Gastroesophageal sphincter (tissue), 4 donors: Measurements from ENCODE around the gene KCMF1. TPM values are rescaled to one million over a fixed set of nuclear protein-coding genes. Genes with fewer than 3 reads are reported as not detected.
A peak's percentile ranks its signal among the peaks of the same experiment; 100 is the strongest.

Experiments used
- ATAC-seq: fragments of 150-250 bp; one replicate; pipeline ENCODE4 v1.9.1; 2016; ENCODE audit warnings: mild to moderate bottlenecking, moderate library complexity
- H3K27ac ChIP-seq, 4 donors: fragments of 200-600 bp; sonication (generic) in 3 of 4; 1 replicate in 3 of 4; 2 replicates in 1 of 4; pipeline ENCODE4 v1.5.1; 2016 to 2019
- H3K27me3 ChIP-seq: fragments of 200-600 bp; sonication (generic); one replicate; pipeline ENCODE4 v1.5.1; 2019
- H3K36me3 ChIP-seq, 2 donors: fragments of 200-600 bp; sonication (generic); one replicate each; pipeline ENCODE4 v1.5.1; 2019; ENCODE audit warnings: control low read depth in 1 of 2
- H3K4me1 ChIP-seq, 3 donors: fragments of 200-600 bp; sonication (generic); 1 replicate in 2 of 3; 2 replicates in 1 of 3; pipeline ENCODE4 v1.5.1; 2016 to 2019; ENCODE audit warnings: control low read depth in 2 of 3
- H3K4me3 ChIP-seq, 2 donors: fragments of 200-600 bp; sonication (generic); one replicate each; pipeline ENCODE4 v1.5.1; 2019; ENCODE audit warnings: mild to moderate bottlenecking in 1 of 2, moderate library complexity in 1 of 2
- H3K9me3 ChIP-seq, 3 donors: fragments of 200-600 bp; sonication (generic); one replicate each; pipeline ENCODE4 v1.5.1; 2017 to 2019; ENCODE audit warnings: control low read depth in 2 of 3
- EP300 ChIP-seq: sonication (generic); formaldehyde crosslinking; IDR thresholded peaks from one replicate; pipeline ENCODE4 v1.6.1; 2017; ENCODE audit warnings: antibody characterized with exemption, mild to moderate bottlenecking
- POLR2A ChIP-seq, 2 donors: fragments of 450-650 bp; IDR thresholded peaks; one replicate each; pipeline ENCODE4 v1.6.1; 2017; ENCODE audit warnings: antibody characterized with exemption in 2 of 2, mild to moderate bottlenecking in 2 of 2, moderate library complexity in 1 of 2
- POLR2AphosphoS5 ChIP-seq: sonication (generic); formaldehyde crosslinking; IDR thresholded peaks from one replicate; pipeline ENCODE4 v1.6.1; 2017; ENCODE audit warnings: antibody characterized with exemption
- WGBS, 2 donors: methylation state at CpG; one replicate each; pipeline ENCODE4 v1.1.5; 2018; ENCODE audit warnings: low coverage in 1 of 2; 5-methylcytosine and 5-hydroxymethylcytosine counted together
- total RNA-seq, 4 donors: library from RNA; depleted of rRNA; stranded (reverse); fragments of >200 nt; gene quantifications; one replicate each; pipeline ENCODE4 v1.1.0, GENCODE V29; 2016
- TF ChIP-seq, protein P1 (sequence below), 4 experiments: fragments of 200-600 bp in 2 of 4; fragments of 450-650 bp in 2 of 4; sonication (generic) in 1 of 4; IDR thresholded peaks; one replicate each; pipeline ENCODE4 v1.5.1; 2017 to 2019; ENCODE audit warnings: antibody characterized with exemption in 4 of 4, mild to moderate bottlenecking in 2 of 4, moderate library complexity in 2 of 4

KCMF1 gene
- total RNA-seq, 4 donors from 2014 or later, result 39.4 to 79.1 (median 68.1) TPM

DNA sequence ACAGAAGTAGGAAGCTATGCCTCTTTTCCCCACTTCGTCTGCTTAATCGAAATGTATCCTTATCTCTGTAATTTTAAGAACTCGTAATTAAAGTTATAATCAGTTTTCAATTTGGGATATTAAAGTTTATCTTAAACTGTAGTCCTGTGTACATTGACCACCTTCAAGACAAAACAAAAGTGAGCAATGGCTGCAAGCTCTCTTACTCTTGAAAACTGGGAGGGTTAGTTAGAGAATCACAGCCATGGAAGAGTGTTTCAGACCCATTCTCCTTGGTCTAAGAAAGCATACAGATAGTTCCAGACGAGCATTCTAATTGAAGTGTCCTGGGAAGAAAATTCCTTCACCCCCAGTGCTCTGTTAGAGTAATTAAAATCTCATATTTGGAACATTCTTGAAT lies 2.0 kb downstream of the KCMF1 start:
- Histone ChIP-seq H3K4me1 (peaks cover 8 to 67% (median 25%) of the 10 kb centered on the region in 3 donors), H3K36me3 (no peaks in the 10 kb centered on the region), H3K27me3 (no peaks in the 10 kb centered on the region), H3K4me3 (peak overlapping the region; percentile 60 to 77), H3K27ac (peak overlapping the region in 3 of 4 donors; percentile 98 to 100 (median 99)), H3K9me3 (no peaks in the 10 kb centered on the region)
- ATAC-seq, result no peak
- 12 to 20% methylated on average over 4 of the region's 4 CpGs for WGBS, 2 donors
- no peak for TF ChIP-seq EP300
- no peak for TF ChIP-seq POLR2AphosphoS5
- TF ChIP-seq POLR2A (IDR thresholded peaks at IDR 0.05), result no peak
- TF ChIP-seq, protein P1, sequence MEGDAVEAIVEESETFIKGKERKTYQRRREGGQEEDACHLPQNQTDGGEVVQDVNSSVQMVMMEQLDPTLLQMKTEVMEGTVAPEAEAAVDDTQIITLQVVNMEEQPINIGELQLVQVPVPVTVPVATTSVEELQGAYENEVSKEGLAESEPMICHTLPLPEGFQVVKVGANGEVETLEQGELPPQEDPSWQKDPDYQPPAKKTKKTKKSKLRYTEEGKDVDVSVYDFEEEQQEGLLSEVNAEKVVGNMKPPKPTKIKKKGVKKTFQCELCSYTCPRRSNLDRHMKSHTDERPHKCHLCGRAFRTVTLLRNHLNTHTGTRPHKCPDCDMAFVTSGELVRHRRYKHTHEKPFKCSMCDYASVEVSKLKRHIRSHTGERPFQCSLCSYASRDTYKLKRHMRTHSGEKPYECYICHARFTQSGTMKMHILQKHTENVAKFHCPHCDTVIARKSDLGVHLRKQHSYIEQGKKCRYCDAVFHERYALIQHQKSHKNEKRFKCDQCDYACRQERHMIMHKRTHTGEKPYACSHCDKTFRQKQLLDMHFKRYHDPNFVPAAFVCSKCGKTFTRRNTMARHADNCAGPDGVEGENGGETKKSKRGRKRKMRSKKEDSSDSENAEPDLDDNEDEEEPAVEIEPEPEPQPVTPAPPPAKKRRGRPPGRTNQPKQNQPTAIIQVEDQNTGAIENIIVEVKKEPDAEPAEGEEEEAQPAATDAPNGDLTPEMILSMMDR (IDR thresholded peaks at IDR 0.05), result no peak

- ATAC-seq, result no peak
- Histone ChIP-seq H3K9me3 (no peaks in the 10 kb centered on the region), H3K4me3 (no peak overlapping the region), H3K27ac (no peak overlapping the region), H3K4me1 (peaks cover 0 to 82% (median 18%) of the 10 kb centered on the region in 3 donors), H3K36me3 (no peaks in the 10 kb centered on the region), H3K27me3 (no peaks in the 10 kb centered on the region)
- 55 to 80% methylated on average over 3 to 5 of the region's 6 CpGs for WGBS, 2 donors
- TF ChIP-seq EP300, result no peak
Observed at GRCh38 chr2:84980263-84980983, 9.5 kb downstream of the KCMF1 start.

DNA sequence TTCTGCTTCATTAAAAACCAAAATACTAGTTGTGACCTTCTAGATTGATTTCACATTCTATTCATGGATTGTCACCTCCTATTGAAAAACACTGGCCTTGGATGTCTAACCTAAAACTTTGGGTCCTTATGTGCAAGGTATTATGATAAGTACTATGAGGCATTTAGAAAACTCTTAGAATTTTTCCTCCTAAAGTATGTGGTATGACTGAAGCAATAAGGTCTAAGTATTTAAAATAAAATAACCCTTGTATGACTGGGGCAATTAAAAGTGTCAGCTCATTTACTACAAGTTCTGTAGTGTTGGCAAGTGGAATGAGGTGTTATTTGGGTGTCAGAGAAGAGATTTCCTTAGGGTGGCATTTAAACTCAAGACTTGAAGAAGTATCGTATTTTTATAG lies 15.1 kb downstream of the KCMF1 start:
- no peak for ATAC-seq
- Histone ChIP-seq H3K4me3 (no peak overlapping the region), H3K27me3 (no peaks in the 10 kb centered on the region), H3K36me3 (no peaks in the 10 kb centered on the region), H3K4me1 (peaks cover 0 to 97% (median 34%) of the 10 kb centered on the region in 3 donors), H3K27ac (no peak overlapping the region), H3K9me3 (no peaks in the 10 kb centered on the region)
- TF ChIP-seq EP300 (no peak), POLR2AphosphoS5 (no peak), POLR2A (IDR thresholded peaks at IDR 0.05) (no peak)
- TF ChIP-seq, protein P1 (IDR thresholded peaks at IDR 0.05), result no peak
- 83% methylated on average over 1 of the region's 1 CpG for WGBS, 2 donors

DNA sequence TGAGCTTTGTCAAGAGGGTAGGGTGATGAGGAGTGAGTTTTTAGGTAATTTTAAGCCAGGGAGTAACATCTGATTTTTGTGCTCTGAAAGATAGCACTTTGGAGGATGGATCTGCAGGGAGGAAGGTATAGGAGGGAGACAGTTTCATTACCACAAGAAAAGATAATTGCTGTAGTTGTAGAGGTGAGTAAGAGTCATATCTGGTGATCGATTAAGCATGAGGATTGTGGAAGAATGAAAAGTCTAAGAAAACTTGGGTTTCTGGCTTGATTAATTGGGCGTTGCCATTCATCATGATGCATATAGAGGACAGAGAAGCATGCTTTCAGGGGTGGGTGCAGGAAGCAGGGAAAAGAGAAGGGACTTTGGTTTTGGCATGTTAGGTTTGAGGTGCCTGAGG lies 18.5 kb downstream of the KCMF1 start:
- Histone ChIP-seq H3K4me1 (peaks cover 0 to 90% (median 40%) of the 10 kb centered on the region in 3 donors), H3K4me3 (no peak overlapping the region), H3K9me3 (no peaks in the 10 kb centered on the region), H3K36me3 (no peaks in the 10 kb centered on the region), H3K27ac (no peak overlapping the region), H3K27me3 (no peaks in the 10 kb centered on the region)
- WGBS, 2 donors, result 83 to 92% methylated on average over 2 of the region's 2 CpGs
- TF ChIP-seq POLR2A (IDR thresholded peaks at IDR 0.05) (no peak), EP300 (no peak), POLR2AphosphoS5 (no peak)
- TF ChIP-seq, protein P1 (IDR thresholded peaks at IDR 0.05), result no peak
- ATAC-seq, result no peak

DNA sequence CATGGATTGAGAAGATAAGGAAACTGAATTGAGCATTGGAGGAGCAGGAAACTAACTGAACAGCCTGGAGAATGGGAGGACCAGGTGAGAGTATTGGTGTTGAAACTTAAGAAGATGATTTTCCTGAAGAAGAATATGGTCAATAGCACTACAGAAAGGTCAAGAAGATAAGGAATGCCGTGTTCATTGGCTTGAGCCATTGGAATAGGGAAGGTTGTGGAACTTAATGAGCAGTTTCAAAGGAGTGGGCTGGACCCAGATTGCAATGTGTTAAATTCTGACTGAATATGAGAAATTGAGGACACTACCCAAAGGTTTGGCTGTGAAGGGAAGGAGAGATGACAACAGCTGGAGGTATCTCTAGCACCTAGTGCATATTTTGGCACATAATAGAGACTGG lies 19.0 kb downstream of the KCMF1 start:
- Histone ChIP-seq H3K36me3 (no peaks in the 10 kb centered on the region), H3K9me3 (no peaks in the 10 kb centered on the region), H3K4me1 (peaks cover 0 to 90% (median 39%) of the 10 kb centered on the region in 3 donors), H3K27me3 (no peaks in the 10 kb centered on the region), H3K4me3 (no peak overlapping the region), H3K27ac (no peak overlapping the region)
- ATAC-seq, result no peak
- 86 to 100% methylated on average over 1 of the region's 1 CpG for WGBS, 2 donors
- TF ChIP-seq POLR2A (IDR thresholded peaks at IDR 0.05), result no peak
- no peak for TF ChIP-seq POLR2AphosphoS5
